Hematopoietic multipotent progenitor cell treated with erythropoietin and hydrocortisone succinate and interleukin-3 and kit ligand, for 15 days (in vitro differentiated cells): Measurements from ENCODE around the gene RAB9B.
"Not testable (repeated sequence)": the region's sequence is repeated elsewhere in the genome, so short reads cannot be mapped to it uniquely, and the experiment has no call there.

Source experiments
- DNase-seq: peaks from one replicate; pipeline ENCODE4 v3.0.0-alpha.2; 2015; ENCODE audit warnings: low spot score

The RAB9B gene, protein sequence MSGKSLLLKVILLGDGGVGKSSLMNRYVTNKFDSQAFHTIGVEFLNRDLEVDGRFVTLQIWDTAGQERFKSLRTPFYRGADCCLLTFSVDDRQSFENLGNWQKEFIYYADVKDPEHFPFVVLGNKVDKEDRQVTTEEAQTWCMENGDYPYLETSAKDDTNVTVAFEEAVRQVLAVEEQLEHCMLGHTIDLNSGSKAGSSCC

GRCh38 chrX:103831803-103832544 is at the start of gene RAB9B:
Gene RAB9B, minus strand, starts transcription at chrX:103832257. Its CDS starts 6,473 bp downstream, at chrX:103825784.
- DNase-seq, result no peak

DNA sequence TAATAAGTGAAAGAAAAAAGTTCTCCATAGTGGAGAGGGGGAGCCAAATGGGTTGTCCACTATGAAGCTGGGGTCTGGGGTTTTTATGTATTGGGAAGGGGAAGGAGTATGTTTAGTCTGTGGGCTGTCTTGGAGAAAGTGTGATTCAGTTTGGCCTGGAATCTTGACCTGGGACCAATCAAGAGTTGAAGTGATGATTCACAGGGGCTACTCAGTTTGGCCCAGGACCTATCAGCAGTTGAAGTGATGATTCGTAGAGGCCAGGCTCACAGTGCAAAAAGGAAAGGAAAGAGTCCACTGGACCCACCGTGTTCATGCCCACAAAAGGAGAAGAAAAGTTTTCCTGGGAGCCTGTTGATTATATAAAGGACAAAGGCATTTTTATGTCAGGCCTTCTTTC is 47.3 kb upstream of the RAB9B start:
- no peak for DNase-seq

- DNase-seq, result no peak
These were observed 46.5 kb upstream of the RAB9B start for GRCh38 chrX:103878466-103879122.

DNA sequence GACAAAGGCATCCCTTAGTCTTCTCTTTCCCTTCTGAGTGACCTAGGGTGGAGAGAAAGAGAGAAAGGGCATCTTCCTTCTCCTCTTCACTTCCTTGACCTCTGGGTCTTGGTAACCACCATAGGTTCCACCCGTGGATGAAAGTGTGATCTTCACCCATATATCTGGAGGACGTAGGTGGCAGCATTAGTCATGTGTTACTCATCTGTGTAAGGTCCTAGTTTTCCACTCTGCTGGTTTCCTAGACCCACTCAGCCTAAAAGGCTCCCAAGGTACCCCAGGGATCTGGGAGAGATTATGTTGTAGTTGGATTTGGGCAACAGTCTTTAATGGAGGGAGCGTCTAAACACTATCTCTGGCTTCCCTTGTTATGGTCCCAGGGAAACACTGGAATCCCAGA is 45.5 kb upstream of the RAB9B start:
- no peak for DNase-seq

GRCh38 chrX:103864886-103865534 is 33.0 kb upstream of the RAB9B start:
- no peak for DNase-seq

GRCh38 chrX:103864149-103864548 is 32.1 kb upstream of the RAB9B start:
- no peak for DNase-seq

DNA sequence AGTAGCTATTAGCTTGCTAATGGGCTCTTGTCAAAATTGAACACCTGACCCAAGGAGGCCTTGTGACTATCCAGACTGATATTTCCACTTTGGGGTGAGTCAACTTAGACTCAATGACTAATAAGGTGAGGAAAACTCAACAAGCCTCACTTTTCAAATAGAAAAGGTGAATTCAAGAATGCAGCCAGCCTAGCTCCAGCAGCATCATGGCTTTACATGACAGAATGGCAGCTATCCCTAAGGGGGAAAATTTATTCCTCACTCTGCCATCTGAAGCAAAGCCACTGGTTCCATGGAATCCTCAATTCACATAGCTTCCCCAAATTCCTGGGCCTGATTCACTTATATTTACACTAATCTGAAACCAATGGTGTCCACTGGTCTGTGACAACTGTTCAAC is 29.1 kb upstream of the RAB9B start:
- no peak for DNase-seq

DNA sequence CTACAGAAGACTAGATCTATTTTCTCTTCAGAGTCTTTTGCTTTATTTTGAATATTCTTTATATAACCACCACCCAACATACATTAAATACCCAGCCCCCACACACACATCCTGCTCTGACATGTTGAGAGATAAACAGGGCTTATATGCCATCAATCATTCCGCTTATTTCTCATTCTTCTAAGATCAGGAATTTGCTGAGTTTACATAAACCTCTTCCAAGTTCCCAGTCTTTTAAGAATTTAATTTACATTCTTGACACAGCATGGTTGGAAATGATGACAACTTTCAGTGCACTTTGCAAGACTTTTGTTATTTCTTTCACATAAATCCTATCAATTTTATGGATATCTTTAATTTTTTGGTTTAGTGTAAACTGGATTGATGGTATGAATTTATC is 17.5 kb upstream of the RAB9B start:
- DNase-seq, result no peak

DNA sequence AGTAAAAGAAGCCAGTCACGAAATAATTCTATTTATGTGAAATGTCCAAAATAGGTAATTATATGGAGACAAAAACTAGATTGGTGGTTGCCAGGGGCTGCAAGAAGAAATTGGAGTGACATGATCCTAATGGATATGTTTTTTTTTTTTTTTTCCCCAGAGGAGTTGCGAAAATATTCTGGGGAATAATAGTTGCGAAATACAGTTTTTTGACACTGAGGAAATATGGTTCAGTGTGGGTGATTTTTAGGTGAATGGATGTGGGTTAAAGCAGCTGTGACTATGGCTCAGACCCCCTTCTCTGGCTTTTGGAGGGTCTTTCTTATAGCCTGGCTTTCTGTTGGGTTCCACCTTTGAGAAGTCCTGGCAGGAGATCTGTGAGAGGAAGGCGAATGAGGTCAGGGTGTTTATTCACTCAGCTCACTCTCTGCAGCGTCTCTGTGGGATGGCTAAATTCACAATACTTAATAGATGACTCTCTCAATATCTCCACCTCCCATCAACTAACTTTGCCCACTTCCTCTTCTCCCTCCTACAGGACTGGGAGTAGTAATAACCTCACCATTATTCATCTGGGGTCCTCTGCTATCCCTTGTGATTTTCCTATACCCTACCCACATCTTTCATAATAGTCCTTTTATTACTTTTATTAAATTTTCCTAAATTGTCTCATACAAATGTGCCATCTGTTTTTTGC is 15.3 kb upstream of the RAB9B start:
- no peak for DNase-seq

GRCh38 chrX:103846386-103846785 is 14.3 kb upstream of the RAB9B start:
- DNase-seq, result no peak

GRCh38 chrX:103845165-103845653 is 13.2 kb upstream of the RAB9B start:
- peak; percentile 30 for DNase-seq

DNA sequence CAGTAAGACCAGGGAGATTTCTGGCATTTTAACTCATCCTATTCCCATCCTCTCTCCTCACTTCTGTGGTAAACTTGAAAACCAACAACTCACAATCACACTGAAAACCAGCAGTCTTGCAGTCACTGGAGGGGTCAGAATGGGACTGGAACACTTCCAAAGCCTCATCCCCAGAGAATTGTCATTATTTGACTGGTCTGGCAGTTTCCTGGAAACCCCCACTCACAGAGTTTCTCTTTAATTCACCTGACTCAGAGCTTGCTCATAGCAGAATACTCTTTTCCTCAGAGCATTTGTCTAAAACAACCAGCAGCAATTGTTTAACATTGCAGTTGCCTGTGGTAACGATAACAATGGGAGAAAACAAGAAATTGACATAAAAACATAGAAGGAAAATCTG is 7.3 kb upstream of the RAB9B start:
- DNase-seq, result no peak

- DNase-seq, result peak; percentile 10
These were observed 685 bp downstream of the RAB9B start for GRCh38 chrX:103831342-103831802.

DNA sequence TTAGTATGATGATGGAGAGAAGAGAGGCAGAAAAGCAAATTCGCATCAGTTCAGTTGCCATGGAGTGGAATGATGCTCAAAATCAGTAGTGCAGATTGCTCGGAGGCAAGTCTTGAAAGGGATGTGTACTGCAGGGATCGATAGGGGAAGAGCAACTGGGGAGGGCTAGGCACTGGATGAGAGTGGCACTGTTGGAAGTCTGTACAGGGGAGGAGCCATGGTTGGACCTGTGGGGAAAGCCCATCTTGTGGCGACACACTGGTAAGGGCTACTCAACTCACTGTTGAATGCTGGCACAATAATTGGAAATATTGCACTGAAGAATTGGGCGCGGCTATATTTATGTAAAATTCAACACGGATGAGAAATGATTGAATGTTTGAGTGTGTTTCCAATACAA is 1.2 kb downstream of the RAB9B start:
- DNase-seq, result no peak

GRCh38 chrX:103828529-103828928 is 3.5 kb downstream of the RAB9B start:
- DNase-seq, result no peak

GRCh38 chrX:103825881-103826280 is 6.2 kb downstream of the RAB9B start:
- DNase-seq, result no peak

GRCh38 chrX:103823591-103823990 is 8.5 kb downstream of the RAB9B start:
- DNase-seq, result no peak

DNA sequence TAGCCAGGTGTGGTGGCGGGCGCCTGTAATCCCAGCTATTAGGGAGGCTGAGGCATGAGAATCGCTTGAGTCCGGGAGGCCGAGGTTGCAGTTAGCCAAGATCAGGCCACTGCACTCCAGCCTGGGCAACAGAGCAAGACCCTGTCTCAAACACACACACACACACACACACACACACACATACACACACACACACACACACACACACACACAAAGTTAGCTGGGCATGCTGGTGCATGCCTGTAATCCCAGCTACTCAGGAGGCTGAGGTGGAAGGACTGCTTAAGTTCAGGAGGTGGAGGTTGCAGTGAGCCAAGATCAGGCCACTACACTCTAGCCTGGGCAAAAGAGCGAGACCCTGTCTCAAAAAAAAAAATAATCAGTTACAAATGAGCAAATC is 11.3 kb downstream of the RAB9B start:
- not testable (repeated sequence) for DNase-seq

GRCh38 chrX:103818842-103819619 is 13.0 kb downstream of the RAB9B start:
- no peak for DNase-seq

GRCh38 chrX:103817502-103817901 is 14.6 kb downstream of the RAB9B start:
- DNase-seq, result peak; percentile 61

DNA sequence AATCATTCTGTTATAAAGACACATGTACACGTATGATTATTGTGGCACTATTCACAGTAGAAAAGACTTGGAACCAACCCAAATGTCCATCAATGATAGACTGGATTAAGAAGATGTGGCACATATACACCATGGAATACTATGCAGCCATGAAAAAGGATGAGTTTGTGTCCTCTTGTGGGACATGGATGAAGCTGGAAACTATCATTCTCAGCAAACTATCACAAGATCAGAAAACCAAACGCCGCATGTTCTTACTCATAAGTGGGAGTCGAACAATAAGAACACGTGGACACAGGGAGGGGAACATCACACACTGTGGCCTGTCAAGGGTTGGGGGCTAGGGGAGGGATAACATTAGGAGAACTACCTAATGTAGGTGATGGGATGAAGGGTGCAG is 15.0 kb downstream of the RAB9B start:
- not testable (repeated sequence) for DNase-seq
